Panc1 (cell line): Measurements from ENCODE around the gene SCAMP5. TPM values are rescaled to one million over a fixed set of nuclear protein-coding genes. Genes with fewer than 3 reads are reported as not detected.
A peak's percentile ranks its signal among the peaks of the same experiment; 100 is the strongest.

ENCODE experiments used
- ATAC-seq: fragments of 200-7000 bp; cut with Tn5 transposase; 2 replicates; pipeline ENCODE4 v1.9.1; 2020; ENCODE audit warnings: mild to moderate bottlenecking, moderate library complexity
- BruUV-seq: library from RNA; stranded (reverse); fragments of 400-500 nt; replicated peaks from 2 replicates; lab custom pipeline; 2021; lab: Mats Ljungman, UMichigan
- CTCF ChIA-PET: fragments of 300-600 bp; sonication (Branson Sonifier 250); formaldehyde crosslinking; loops from one replicate; lab custom pipeline; 2022; ENCODE audit warnings: antibody characterized with exemption; lab: Charles Lee
- POLR2A ChIA-PET: fragments of 300-600 bp; sonication (Branson Sonifier 250); formaldehyde crosslinking; loops from one replicate; lab custom pipeline; 2022; ENCODE audit warnings: antibody characterized with exemption; lab: Charles Lee
- DNase-seq: peaks from one replicate; pipeline ENCODE4 v3.0.0-alpha.2; 2010; ENCODE audit warnings: low read depth, low spot score
- H3K27ac ChIP-seq: 2 replicates; pipeline ENCODE4 v1.5.1; 2011; ENCODE audit warnings: mild to moderate bottlenecking, low read length, inconsistent platforms
- H3K27me3 ChIP-seq: fragments of 200-500 bp; sonication (Bioruptor generic); 2 replicates; pipeline ENCODE4 v1.6.0; 2014; ENCODE audit warnings: low read length, inconsistent platforms; ENCODE audit not compliant: control insufficient read depth, insufficient read depth
- H3K36me3 ChIP-seq: fragments of 200-500 bp; sonication (Bioruptor generic); 2 replicates; pipeline ENCODE4 v1.5.1; 2014; ENCODE audit warnings: inconsistent platforms, mild to moderate bottlenecking, low read length, moderate library complexity; ENCODE audit not compliant: control insufficient read depth, insufficient read depth
- H3K4me1 ChIP-seq: 2 replicates; pipeline ENCODE4 v1.5.1; 2011; ENCODE audit warnings: inconsistent platforms, mild to moderate bottlenecking, low read length, moderate library complexity; ENCODE audit not compliant: control insufficient read depth, insufficient read depth
- H3K4me3 ChIP-seq, 2 experiments: 2 replicates each; pipeline ENCODE4 v1.5.1; 2011 to 2012; ENCODE audit warnings: low read depth in 2 of 2, low read length in 2 of 2, mild to moderate bottlenecking in 2 of 2, inconsistent platforms in 1 of 2, moderate library complexity in 1 of 2
- H3K9me3 ChIP-seq: fragments of 200-500 bp; sonication (Bioruptor generic); 2 replicates; pipeline ENCODE4 v1.5.1; 2014; ENCODE audit warnings: low read depth, mild to moderate bottlenecking, inconsistent platforms, low read length, moderate library complexity; ENCODE audit not compliant: control insufficient read depth, insufficient read depth
- CTCF ChIP-seq: fragments of 450-650 bp; IDR thresholded peaks from 2 replicates; pipeline ENCODE4 v1.5.1; 2017; ENCODE audit warnings: mild to moderate bottlenecking
- POLR2AphosphoS5 ChIP-seq: IDR thresholded peaks from 2 replicates; pipeline ENCODE4 v1.6.1; 2012; ENCODE audit warnings: mild to moderate bottlenecking, low read depth, low read length, moderate library complexity
- REST ChIP-seq, 2 experiments: IDR thresholded peaks; 2 replicates each; pipeline ENCODE4 v1.6.1; 2011 to 2012; ENCODE audit warnings: low read depth in 2 of 2, control low read depth in 1 of 2, low read length in 1 of 2, mild to moderate bottlenecking in 1 of 2, moderate library complexity in 1 of 2; ENCODE audit not compliant: insufficient read depth in 1 of 2
- SIN3A ChIP-seq: IDR thresholded peaks from 2 replicates; pipeline ENCODE4 v1.6.1; 2012; ENCODE audit warnings: low read depth, mild to moderate bottlenecking, low read length, moderate library complexity, borderline replicate concordance; ENCODE audit not compliant: insufficient read depth
- TCF7L2 ChIP-seq: IDR thresholded peaks from 2 replicates; pipeline ENCODE4 v1.6.1; 2011; ENCODE audit warnings: mild to moderate bottlenecking, low read depth, low read length, inconsistent platforms
- in situ Hi-C: cut with HindIII; loops from 2 replicates; pipeline ENCODE4 v1.10.0; 2016; ENCODE audit warnings: low sequenced_read_pairs, low pct_unique_long_range_greater_than_20kb
- intact Hi-C: fragments of 100-400 bp; cut with micrococcal nuclease; formaldehyde crosslinking; loops from one replicate; pipeline ENCODE4 v1.10.0; 2022; ENCODE audit not compliant: unreplicated experiment
- total RNA-seq: library from RNA; stranded (reverse); gene quantifications from one replicate; pipeline ENCODE4 v1.2.1, GENCODE V29; 2021; ENCODE audit not compliant: unreplicated experiment

Gene SCAMP5
- total RNA-seq, 1 experiment from 2014 or later = 11.2 TPM

GRCh38 chr15:74978503-74978902, 16.9 kb upstream of the SCAMP5 start:
- Histone ChIP-seq H3K27ac (no peak overlapping the region), H3K9me3 (no peaks in the 10 kb centered on the region), H3K27me3 (no peaks in the 10 kb centered on the region), H3K4me3 (no peak overlapping the region), H3K4me1 (no peaks in the 10 kb centered on the region), H3K36me3 (no peaks in the 10 kb centered on the region)
- intact Hi-C loops = no loop called here
- TF ChIP-seq POLR2AphosphoS5 (no peak), CTCF (no peak), REST (IDR thresholded peaks at IDR 0.05; ENCODE audit: insufficient read depth in 1 of 2, low read depth in 2 of 2, low read length in 1 of 2) (no peak), TCF7L2 (no peak), SIN3A (no peak)
- ChIA-PET CTCF (interaction anchor here (0.5 to 0.6 kb wide), 2 partner anchors 13 to 349 kb away, joined by 5 to 6 read pairs; no protein-coding TSS in a partner anchor), POLR2A (no interaction called here)
- BruUV-seq = no TSS peak
- DNase-seq (no peak), ATAC-seq (peak; percentile 63; the same call in 1 of the 2 replicates)
- in situ Hi-C loops = no loop called here

GRCh38 chr15:74982183-74982582, 13.2 kb upstream of the SCAMP5 start:
- Histone ChIP-seq H3K36me3 (no peaks in the 10 kb centered on the region), H3K9me3 (no peaks in the 10 kb centered on the region), H3K4me1 (no peaks in the 10 kb centered on the region), H3K27me3 (no peaks in the 10 kb centered on the region), H3K27ac (no peak overlapping the region), H3K4me3 (no peak overlapping the region)
- ChIA-PET POLR2A (interaction anchor here (0.6 to 0.9 kb wide), 3 partner anchors 25 to 52 kb away, joined by 3 to 11 read pairs (median 10); no protein-coding TSS in a partner anchor), CTCF (interaction anchor here (0.6 to 0.7 kb wide), 2 partner anchors 175 to 394 kb away, joined by 8 to 9 read pairs; no protein-coding TSS in a partner anchor)
- ATAC-seq (no peak), DNase-seq (no peak)
- intact Hi-C loops = no loop called here
- TF ChIP-seq CTCF (no peak), REST (IDR thresholded peaks at IDR 0.05; ENCODE audit: insufficient read depth in 1 of 2, low read depth in 2 of 2, low read length in 1 of 2) (no peak), TCF7L2 (no peak), SIN3A (no peak), POLR2AphosphoS5 (no peak)
- in situ Hi-C loops = no loop called here
- BruUV-seq = no TSS peak
